Left renal pelvis (tissue), 4 donors: ENCODE measurements around the gene LPP. TPM values are rescaled to one million over a fixed set of nuclear protein-coding genes. Genes with fewer than 3 reads are reported as not detected.

ENCODE experiments used
- DNase-seq, 4 donors: peaks; one replicate each; pipeline ENCODE4 v3.0.0-alpha.2; 2013; ENCODE audit warnings: low read depth in 4 of 4, low spot score in 3 of 4
- polyA plus RNA-seq, 4 donors: library from polyadenylated mRNA; unstranded; fragments of 120-200 nt; gene quantifications; one replicate each; pipeline ENCODE4 v1.2.1, GENCODE V29; 2013; ENCODE audit not compliant: insufficient read length in 4 of 4

LPP gene
- polyA plus RNA-seq, 4 donors = 21.3 to 31.3 (median 25.6) TPM

GRCh38 chr3:188217011-188217463 lies 63.1 kb downstream of the LPP start:
- no peak for DNase-seq

GRCh38 chr3:188217726-188218125 lies 63.8 kb downstream of the LPP start:
- DNase-seq = no peak

GRCh38 chr3:188218603-188219002 lies 64.6 kb downstream of the LPP start:
- DNase-seq = no peak

GRCh38 chr3:188219147-188219546 lies 65.2 kb downstream of the LPP start:
- DNase-seq = no peak

GRCh38 chr3:188220097-188220788 lies 66.3 kb downstream of the LPP start:
- no peak for DNase-seq

- no peak for DNase-seq
Observed at GRCh38 chr3:188220988-188221818, 67.2 kb downstream of the LPP start.

GRCh38 chr3:188223936-188224335 lies 70.0 kb downstream of the LPP start:
- no peak for DNase-seq

- no peak for DNase-seq
Observed at GRCh38 chr3:188227442-188227841, 73.5 kb downstream of the LPP start.

GRCh38 chr3:188229177-188229576 lies 75.2 kb downstream of the LPP start:
- DNase-seq = no peak

GRCh38 chr3:188229726-188230125 lies 75.8 kb downstream of the LPP start:
- no peak for DNase-seq

- no peak for DNase-seq
Observed at GRCh38 chr3:188230962-188231361, 77.0 kb downstream of the LPP start.

- DNase-seq = no peak
Observed at GRCh38 chr3:188231456-188231855, 77.5 kb downstream of the LPP start.

- DNase-seq = no peak
Observed at GRCh38 chr3:188232656-188233055, 78.7 kb downstream of the LPP start.

GRCh38 chr3:188233320-188233719 lies 79.4 kb downstream of the LPP start:
- no peak for DNase-seq

- DNase-seq = no peak
Observed at GRCh38 chr3:188234132-188234531, 80.2 kb downstream of the LPP start.

GRCh38 chr3:188236271-188236670 lies 82.3 kb downstream of the LPP start:
- no peak for DNase-seq

- DNase-seq = no peak
Observed at GRCh38 chr3:188239035-188239434, 85.1 kb downstream of the LPP start.

GRCh38 chr3:188239577-188239976 lies 85.6 kb downstream of the LPP start:
- no peak for DNase-seq

- DNase-seq = no peak
Observed at GRCh38 chr3:188240189-188240981, 86.4 kb downstream of the LPP start.

GRCh38 chr3:188241072-188241471 lies 87.1 kb downstream of the LPP start:
- no peak for DNase-seq

GRCh38 chr3:188241883-188242282 lies 87.9 kb downstream of the LPP start:
- no peak for DNase-seq
